ENCODE data around the gene ULBP3. TPM values are rescaled to one million over a fixed set of nuclear protein-coding genes. Genes with fewer than 3 reads are reported as not detected.
A peak's percentile ranks its signal among the peaks of the same experiment; 100 is the strongest.

ULBP3 gene
- total RNA-seq, 4 donors from 2014 or later: 7.3 TPM; not detected in 3

DNA sequence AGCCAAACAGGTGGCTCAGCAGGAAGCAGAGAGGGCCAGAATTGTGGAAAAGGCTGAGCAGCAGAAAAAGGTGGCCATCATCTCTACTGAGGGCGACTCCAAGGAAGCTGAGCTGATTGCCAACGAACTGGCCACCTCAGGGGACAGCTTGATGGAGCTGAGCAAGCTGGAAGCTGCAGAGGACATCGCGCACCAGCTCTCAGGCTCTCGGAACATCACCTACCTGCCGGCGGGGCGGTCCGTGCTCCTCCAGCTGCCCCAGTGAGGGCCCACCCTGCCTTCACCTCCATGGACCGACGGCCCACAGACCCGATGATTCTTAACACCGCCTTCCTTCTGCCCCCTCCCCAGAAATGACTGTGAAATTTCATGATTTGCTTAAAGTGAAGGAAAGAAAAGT lies 25.8 kb downstream of the ULBP3 start:
- H3K27me3 ChIP-seq: peaks cover 66% of the 10 kb centered on the region
- 100% methylated on average over 3 of the region's 13 CpGs; no CpG with 5 or more reads in 1 of the 2 donors for WGBS, 2 donors (ENCODE audit: low coverage in 1 of 2)
- H3K4me3 ChIP-seq: no peak overlapping the region

DNA sequence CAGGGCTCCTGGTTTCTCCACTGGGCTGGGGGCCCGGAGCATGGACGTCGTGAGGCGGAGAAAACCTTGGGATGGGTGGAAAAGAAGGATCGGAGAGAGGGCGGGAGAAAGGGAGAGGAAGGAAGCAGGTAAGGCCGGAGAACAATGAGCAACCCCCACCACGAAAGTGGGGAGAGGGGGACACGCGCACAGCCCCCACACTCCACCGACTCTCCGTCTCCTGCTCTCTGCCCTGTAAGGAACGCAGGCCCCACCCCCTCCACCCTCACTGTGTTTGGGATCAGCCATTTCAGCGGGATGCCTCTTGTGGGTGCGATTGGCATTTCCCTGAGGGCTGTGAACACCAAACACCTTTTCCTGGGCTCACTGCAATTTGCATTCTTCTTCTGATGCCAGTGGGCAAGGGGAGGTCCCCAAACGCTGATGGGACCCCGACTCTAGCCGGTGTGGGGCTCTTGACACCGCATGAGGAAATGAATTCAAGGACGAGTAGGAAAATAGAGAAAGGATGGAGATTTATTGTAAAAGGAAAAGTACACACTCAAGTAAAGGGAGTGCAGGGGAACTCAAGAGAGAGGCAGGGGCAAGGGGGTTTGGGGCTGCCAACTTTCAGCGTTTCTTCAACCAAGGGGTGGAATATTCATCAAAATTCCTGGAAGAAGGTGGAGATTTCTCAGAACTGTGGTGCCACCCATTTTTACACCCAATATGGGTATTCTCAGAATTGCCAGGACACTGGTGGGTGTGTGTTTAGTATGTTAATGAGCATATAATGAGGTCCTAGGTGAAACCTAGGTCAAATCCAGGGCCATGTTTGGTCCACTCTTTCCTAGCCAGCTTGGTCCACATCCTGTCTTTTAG lies 30.5 kb downstream of the ULBP3 start:
- no peak for ATAC-seq
- WGBS, 2 donors (ENCODE audit: low coverage in 1 of 2): 2 to 6% methylated on average over 5 to 12 of the region's 21 CpGs
- H3K4me1 ChIP-seq: peaks cover 0 to 15% (median 5%) of the 10 kb centered on the region in 3 donors
- peaks cover 87% of the 10 kb centered on the region for H3K27me3 ChIP-seq
- H3K27ac ChIP-seq: no peak overlapping the region
- no peaks in the 10 kb centered on the region for H3K36me3 ChIP-seq
- TF ChIP-seq, protein P1, sequence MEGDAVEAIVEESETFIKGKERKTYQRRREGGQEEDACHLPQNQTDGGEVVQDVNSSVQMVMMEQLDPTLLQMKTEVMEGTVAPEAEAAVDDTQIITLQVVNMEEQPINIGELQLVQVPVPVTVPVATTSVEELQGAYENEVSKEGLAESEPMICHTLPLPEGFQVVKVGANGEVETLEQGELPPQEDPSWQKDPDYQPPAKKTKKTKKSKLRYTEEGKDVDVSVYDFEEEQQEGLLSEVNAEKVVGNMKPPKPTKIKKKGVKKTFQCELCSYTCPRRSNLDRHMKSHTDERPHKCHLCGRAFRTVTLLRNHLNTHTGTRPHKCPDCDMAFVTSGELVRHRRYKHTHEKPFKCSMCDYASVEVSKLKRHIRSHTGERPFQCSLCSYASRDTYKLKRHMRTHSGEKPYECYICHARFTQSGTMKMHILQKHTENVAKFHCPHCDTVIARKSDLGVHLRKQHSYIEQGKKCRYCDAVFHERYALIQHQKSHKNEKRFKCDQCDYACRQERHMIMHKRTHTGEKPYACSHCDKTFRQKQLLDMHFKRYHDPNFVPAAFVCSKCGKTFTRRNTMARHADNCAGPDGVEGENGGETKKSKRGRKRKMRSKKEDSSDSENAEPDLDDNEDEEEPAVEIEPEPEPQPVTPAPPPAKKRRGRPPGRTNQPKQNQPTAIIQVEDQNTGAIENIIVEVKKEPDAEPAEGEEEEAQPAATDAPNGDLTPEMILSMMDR (IDR thresholded peaks at IDR 0.05): no peak
- TF ChIP-seq POLR2AphosphoS5 (IDR thresholded peaks at IDR 0.05) (no peak), POLR2A (IDR thresholded peaks at IDR 0.05) (no peak), EP300 (IDR thresholded peaks at IDR 0.05) (no peak)
- H3K4me3 ChIP-seq: peak overlapping the region in 1 of 2 donors; percentile 35
- H3K9me3 ChIP-seq: no peaks in the 10 kb centered on the region

More for the DNA sequence above, 25.8 kb downstream of the ULBP3 start:
- Histone ChIP-seq H3K27ac (no peak overlapping the region), H3K4me1 (peaks cover 0 to 4% (median 0%) of the 10 kb centered on the region in 3 donors), H3K9me3 (no peaks in the 10 kb centered on the region), H3K36me3 (no peaks in the 10 kb centered on the region)
- ATAC-seq: no peak
- no peak for TF ChIP-seq EP300 (IDR thresholded peaks at IDR 0.05)
- TF ChIP-seq POLR2AphosphoS5 (IDR thresholded peaks at IDR 0.05): no peak
- TF ChIP-seq, protein P1 (IDR thresholded peaks at IDR 0.05): no peak
- no peak for TF ChIP-seq POLR2A (IDR thresholded peaks at IDR 0.05)

DNA sequence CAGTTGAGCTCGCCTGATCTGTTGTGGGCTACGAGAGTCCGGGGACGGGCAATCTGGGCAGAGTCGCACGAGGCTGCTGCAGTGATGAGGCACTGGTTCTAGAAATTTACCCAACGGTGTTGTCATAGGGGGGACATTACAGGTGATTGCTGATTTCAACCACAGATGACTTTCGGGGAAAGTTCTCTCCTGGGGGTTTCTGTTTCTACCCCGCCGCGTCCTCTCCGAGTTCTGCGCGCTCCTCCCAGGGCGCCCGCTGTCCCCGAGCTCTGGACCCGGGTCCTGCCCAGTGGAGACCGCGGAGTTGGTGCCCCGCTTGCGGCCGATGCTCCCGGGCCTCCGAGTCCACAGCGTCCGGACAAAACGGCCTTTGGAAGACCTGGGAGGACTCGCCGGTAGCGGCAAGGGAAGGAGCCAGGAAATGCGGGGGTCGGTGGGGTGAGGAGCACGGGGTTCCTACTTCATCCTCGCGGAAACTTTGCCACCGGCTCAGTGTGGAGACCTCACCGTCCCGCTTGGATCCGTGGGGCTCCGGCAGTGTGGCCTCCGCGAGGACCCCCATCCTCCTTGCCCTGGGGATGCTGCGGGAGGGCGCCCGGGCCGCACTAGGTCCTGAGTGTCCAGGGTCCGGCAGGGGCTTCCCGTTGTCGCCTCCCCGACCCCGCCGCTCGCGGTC lies 31.3 kb downstream of the ULBP3 start:
- 10 to 20% methylated on average over 2 of the region's 55 CpGs for WGBS, 2 donors (ENCODE audit: low coverage in 1 of 2)
- TF ChIP-seq, protein P1 (IDR thresholded peaks at IDR 0.05): no peak
- no peak for TF ChIP-seq POLR2A (IDR thresholded peaks at IDR 0.05)
- TF ChIP-seq POLR2AphosphoS5 (IDR thresholded peaks at IDR 0.05): no peak
- TF ChIP-seq EP300 (IDR thresholded peaks at IDR 0.05): no peak
- no peak overlapping the region for H3K27ac ChIP-seq
- H3K36me3 ChIP-seq: no peaks in the 10 kb centered on the region
- no peaks in the 10 kb centered on the region for H3K9me3 ChIP-seq
- ATAC-seq: peak; percentile 20
- H3K4me1 ChIP-seq: peaks cover 0 to 15% (median 5%) of the 10 kb centered on the region in 3 donors
- peak overlapping the region in 1 of 2 donors; percentile 35 for H3K4me3 ChIP-seq
- peaks cover 80% of the 10 kb centered on the region for H3K27me3 ChIP-seq

DNA sequence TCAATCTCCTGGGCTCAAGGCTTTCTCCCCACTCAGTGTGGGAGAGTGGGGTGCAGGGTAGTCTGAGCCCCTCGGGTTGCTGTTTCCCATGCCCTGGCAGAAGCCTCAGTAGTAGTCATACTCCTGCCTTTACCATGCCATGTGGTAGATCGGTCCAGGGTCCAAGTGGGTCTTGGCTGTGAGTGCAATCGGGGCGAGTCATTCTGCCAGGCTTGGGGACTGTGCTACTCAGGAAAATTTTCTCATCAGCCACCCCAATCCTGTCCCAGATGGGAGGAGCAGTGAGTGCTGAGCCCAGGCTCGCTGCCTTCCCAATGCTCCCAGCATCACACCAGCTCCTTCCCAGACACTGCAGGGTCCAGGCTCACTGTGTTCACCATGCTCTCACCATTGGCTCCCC lies 32.8 kb downstream of the ULBP3 start:
- TF ChIP-seq POLR2AphosphoS5 (IDR thresholded peaks at IDR 0.05): no peak
- TF ChIP-seq, protein P1 (IDR thresholded peaks at IDR 0.05): no peak
- no peak for TF ChIP-seq EP300 (IDR thresholded peaks at IDR 0.05)
- TF ChIP-seq POLR2A (IDR thresholded peaks at IDR 0.05): no peak
- Histone ChIP-seq H3K9me3 (no peaks in the 10 kb centered on the region), H3K27ac (no peak overlapping the region), H3K27me3 (peaks cover 64% of the 10 kb centered on the region), H3K4me1 (peaks cover 0 to 15% (median 5%) of the 10 kb centered on the region in 3 donors), H3K36me3 (no peaks in the 10 kb centered on the region), H3K4me3 (no peak overlapping the region)
- 17 to 50% methylated on average over 1 to 2 of the region's 5 CpGs for WGBS, 2 donors (ENCODE audit: low coverage in 1 of 2)
- ATAC-seq: no peak

Data from gastroesophageal sphincter (tissue), 4 donors.